Uterus (tissue), 4 donors: ENCODE measurements around the gene OPRL1. TPM values are rescaled to one million over a fixed set of nuclear protein-coding genes. Genes with fewer than 3 reads are reported as not detected.

Experiments
- DNase-seq, 2 donors: peaks; one replicate each; pipeline ENCODE4 v3.0.0-alpha.2; 2019 to 2020
- H3K27ac ChIP-seq, 2 donors: fragments of 200-600 bp; sonication (generic); 1 replicate in 1 of 2; 2 replicates in 1 of 2; pipeline ENCODE4 v1.5.1; 2016 to 2018
- H3K27me3 ChIP-seq, 2 donors: fragments of 200-600 bp; sonication (generic); one replicate each; pipeline ENCODE4 v1.5.1; 2018 to 2019; ENCODE audit warnings: control low read depth in 1 of 2
- H3K36me3 ChIP-seq, 2 donors: fragments of 200-600 bp; sonication (generic); one replicate each; pipeline ENCODE4 v1.5.1; 2019; ENCODE audit warnings: control low read depth in 1 of 2
- H3K4me1 ChIP-seq, 2 donors: fragments of 200-600 bp; sonication (generic); one replicate each; pipeline ENCODE4 v1.5.1; 2018 to 2019; ENCODE audit warnings: control low read depth in 1 of 2
- H3K4me3 ChIP-seq, 2 donors: fragments of 200-600 bp; sonication (generic); 1 replicate in 1 of 2; 2 replicates in 1 of 2; pipeline ENCODE4 v1.5.1; 2018 to 2019; ENCODE audit warnings: mild to moderate bottlenecking in 1 of 2
- H3K9me3 ChIP-seq, 2 donors: fragments of 200-600 bp; sonication (generic); one replicate each; pipeline ENCODE4 v1.5.1; 2019; ENCODE audit warnings: control low read depth in 1 of 2
- POLR2A ChIP-seq, 2 donors: fragments of 450-650 bp; IDR thresholded peaks; one replicate each; pipeline ENCODE4 v1.6.1; 2016; ENCODE audit warnings: antibody characterized with exemption in 2 of 2, mild to moderate bottlenecking in 1 of 2, moderate library complexity in 1 of 2
- intact Hi-C: fragments of 100-400 bp; cut with DNase I; formaldehyde crosslinking; loops from one replicate; pipeline ENCODE4 v1.15.1; 2023; ENCODE audit warnings: low total_unique reads
- total RNA-seq, 4 donors: library from RNA; depleted of rRNA in 3 of 4; stranded (reverse); fragments of >200 nt in 3 of 4; gene quantifications; one replicate each; pipeline versions ENCODE4 v1.1.0 to v1.2.4, GENCODE V29; 2014 to 2023
- TF ChIP-seq, protein P1 (sequence below), 4 experiments: fragments of 200-600 bp in 2 of 4; fragments of 450-650 bp in 2 of 4; sonication (generic) in 2 of 4; IDR thresholded peaks; one replicate each; pipeline ENCODE4 v1.5.1; 2016 to 2019; ENCODE audit warnings: antibody characterized with exemption in 4 of 4, mild to moderate bottlenecking in 2 of 4, moderate library complexity in 1 of 4
- donor health status: DM: yes; HTN: yes; CAD: no.

Gene OPRL1
- total RNA-seq, 4 donors from 2014 or later: 0.51 to 1.9 (median 0.64) TPM; not detected in 1

DNA sequence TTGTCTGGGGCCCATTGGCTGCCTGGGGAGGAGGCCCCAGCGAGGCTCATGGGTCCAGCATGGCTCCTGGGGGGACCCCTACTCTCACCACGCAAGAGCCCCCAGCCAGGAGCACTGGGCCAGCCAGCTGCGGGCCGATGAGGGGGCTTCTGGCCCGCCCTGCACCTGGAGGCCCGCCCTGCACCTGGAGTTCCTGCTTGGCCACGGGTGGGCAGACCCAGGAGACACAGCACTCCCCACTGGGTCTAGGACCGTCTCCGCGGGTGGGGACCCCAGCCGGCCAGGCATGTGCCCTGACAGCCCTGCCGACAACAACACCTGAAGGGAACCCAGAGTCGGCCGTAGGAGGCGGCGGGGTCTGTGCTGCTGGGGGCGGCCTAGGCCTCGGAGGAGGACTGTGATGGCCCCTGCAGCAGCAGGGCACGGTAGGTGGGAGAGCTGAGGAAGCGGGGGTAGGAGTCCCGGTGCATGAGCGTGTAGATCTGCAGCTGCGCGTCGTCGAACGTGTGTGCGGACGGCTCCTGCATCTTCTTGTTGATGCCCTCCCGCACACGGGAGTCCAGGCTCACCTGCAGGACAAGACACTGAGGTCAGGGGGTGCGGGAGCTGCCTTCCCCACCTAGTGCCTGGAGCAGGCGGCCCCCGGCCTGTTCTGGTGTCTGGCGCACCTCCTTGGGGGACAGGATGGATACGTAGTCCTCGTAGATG lies 6.3 kb upstream of the OPRL1 start:
- no peak for DNase-seq
- no peaks in the 10 kb centered on the region for H3K36me3 ChIP-seq
- peaks cover 0 to 2% of the 10 kb centered on the region in 2 donors for H3K4me1 ChIP-seq
- H3K27me3 ChIP-seq: peaks cover 0 to 12% of the 10 kb centered on the region in 2 donors
- no peak overlapping the region for H3K27ac ChIP-seq
- no peak overlapping the region for H3K4me3 ChIP-seq
- intact Hi-C loops: no loop called here
- no peak for TF ChIP-seq POLR2A (IDR thresholded peaks at IDR 0.05)
- TF ChIP-seq, protein P1, sequence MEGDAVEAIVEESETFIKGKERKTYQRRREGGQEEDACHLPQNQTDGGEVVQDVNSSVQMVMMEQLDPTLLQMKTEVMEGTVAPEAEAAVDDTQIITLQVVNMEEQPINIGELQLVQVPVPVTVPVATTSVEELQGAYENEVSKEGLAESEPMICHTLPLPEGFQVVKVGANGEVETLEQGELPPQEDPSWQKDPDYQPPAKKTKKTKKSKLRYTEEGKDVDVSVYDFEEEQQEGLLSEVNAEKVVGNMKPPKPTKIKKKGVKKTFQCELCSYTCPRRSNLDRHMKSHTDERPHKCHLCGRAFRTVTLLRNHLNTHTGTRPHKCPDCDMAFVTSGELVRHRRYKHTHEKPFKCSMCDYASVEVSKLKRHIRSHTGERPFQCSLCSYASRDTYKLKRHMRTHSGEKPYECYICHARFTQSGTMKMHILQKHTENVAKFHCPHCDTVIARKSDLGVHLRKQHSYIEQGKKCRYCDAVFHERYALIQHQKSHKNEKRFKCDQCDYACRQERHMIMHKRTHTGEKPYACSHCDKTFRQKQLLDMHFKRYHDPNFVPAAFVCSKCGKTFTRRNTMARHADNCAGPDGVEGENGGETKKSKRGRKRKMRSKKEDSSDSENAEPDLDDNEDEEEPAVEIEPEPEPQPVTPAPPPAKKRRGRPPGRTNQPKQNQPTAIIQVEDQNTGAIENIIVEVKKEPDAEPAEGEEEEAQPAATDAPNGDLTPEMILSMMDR (IDR thresholded peaks at IDR 0.05): no peak
- H3K9me3 ChIP-seq: no peaks in the 10 kb centered on the region

DNA sequence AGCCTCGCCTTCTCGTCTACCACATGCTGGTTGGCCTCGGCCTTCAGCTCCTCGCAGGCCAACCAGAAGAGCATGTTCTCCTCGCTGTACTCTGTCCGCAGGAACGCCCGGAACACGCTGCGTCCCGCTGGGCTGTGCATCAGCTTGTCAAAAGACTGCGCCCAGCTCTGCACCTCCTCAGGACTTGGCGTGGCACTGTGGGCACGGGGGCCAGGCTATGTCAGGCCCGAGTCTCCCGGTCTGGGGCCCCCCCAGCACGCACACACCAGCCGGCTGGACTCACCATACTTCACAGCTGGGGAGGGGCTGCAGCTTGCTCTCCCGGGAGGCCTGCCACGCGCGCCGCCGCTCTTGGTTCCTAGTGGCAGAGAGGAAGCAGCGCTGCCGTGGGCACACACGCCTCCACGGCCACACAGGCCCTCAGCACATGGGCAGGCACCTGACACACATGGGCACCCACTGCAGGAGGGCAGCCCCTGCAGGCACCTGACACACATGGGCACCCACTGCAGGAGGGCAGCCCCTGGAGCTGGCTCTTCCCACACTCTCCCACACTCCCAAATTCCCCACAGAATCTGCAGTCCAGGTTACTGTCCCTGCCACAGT lies 5.6 kb upstream of the OPRL1 start:
- H3K36me3 ChIP-seq: no peaks in the 10 kb centered on the region
- H3K9me3 ChIP-seq: no peaks in the 10 kb centered on the region
- no peak overlapping the region for H3K27ac ChIP-seq
- TF ChIP-seq POLR2A (IDR thresholded peaks at IDR 0.05): no peak
- TF ChIP-seq, protein P1 (IDR thresholded peaks at IDR 0.05): no peak
- H3K27me3 ChIP-seq: peaks cover 0 to 15% of the 10 kb centered on the region in 2 donors
- DNase-seq: no peak
- H3K4me1 ChIP-seq: peaks cover 3 to 9% of the 10 kb centered on the region in 2 donors
- intact Hi-C loops: no loop called here
- no peak overlapping the region for H3K4me3 ChIP-seq

DNA sequence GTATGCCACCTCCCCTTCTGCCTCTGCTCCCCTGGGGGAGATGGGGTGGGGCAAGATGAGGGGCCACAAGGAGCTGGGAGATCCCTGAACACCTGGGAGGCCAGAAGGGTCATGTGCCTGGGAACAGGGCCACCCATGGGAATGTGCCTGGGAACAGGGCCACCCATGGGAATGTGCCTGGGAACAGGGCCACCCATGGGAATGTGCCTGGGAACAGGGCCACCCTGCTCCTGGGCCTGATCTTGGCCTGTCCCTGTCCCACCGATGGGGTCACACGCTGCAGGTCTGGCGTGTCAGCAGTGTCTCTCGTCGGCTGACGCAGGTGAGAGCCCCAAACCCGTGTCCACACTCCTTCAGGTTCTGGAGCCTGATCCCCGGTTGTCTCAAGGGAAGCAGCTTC lies 4.9 kb upstream of the OPRL1 start:
- Histone ChIP-seq H3K27ac (no peak overlapping the region), H3K4me1 (peaks cover 5 to 10% of the 10 kb centered on the region in 2 donors), H3K27me3 (peaks cover 0 to 17% of the 10 kb centered on the region in 2 donors), H3K36me3 (no peaks in the 10 kb centered on the region), H3K4me3 (no peak overlapping the region), H3K9me3 (no peaks in the 10 kb centered on the region)
- DNase-seq: no peak
- TF ChIP-seq, protein P1 (IDR thresholded peaks at IDR 0.05): no peak
- TF ChIP-seq POLR2A (IDR thresholded peaks at IDR 0.05): no peak
- intact Hi-C loops: no loop called here

DNA sequence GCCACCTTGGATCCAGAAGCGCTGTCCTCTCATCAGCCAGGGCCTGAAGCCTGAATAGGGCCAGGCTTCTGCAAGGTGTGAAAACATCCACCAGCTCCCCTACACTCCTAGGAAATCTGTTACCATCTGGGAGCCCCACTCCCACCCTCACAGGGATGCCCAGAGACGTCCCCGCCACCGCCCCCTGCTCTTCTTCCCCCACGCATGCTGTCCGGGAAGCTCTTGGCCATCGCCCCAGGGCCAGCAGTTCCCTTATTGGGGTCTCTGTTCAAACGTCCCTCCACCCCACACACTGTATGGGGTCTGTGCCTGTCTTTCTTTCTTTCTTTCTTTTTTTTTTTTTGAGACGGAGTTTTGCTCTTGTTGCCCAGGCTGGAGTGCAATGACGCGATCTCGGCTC lies 4.3 kb upstream of the OPRL1 start:
- H3K9me3 ChIP-seq: no peaks in the 10 kb centered on the region
- TF ChIP-seq POLR2A (IDR thresholded peaks at IDR 0.05): no peak
- TF ChIP-seq, protein P1 (IDR thresholded peaks at IDR 0.05): no peak
- no peaks in the 10 kb centered on the region for H3K36me3 ChIP-seq
- H3K27me3 ChIP-seq: peaks cover 0 to 17% of the 10 kb centered on the region in 2 donors
- intact Hi-C loops: no loop called here
- DNase-seq: no peak
- H3K27ac ChIP-seq: no peak overlapping the region
- H3K4me1 ChIP-seq: peaks cover 5 to 10% of the 10 kb centered on the region in 2 donors
- H3K4me3 ChIP-seq: no peak overlapping the region
